HG03175 (cell line): ENCODE measurements around the gene PGAP6.
"Not testable (repeated sequence)": the region's sequence is repeated elsewhere in the genome, so short reads cannot be mapped to it uniquely, and the experiment has no call there.

Experiments used
- ATAC-seq: cut with Tn5 transposase; IDR thresholded peaks from one replicate; pipeline ENCODE4 v1.9.1; 2021; ENCODE audit warnings: mild to moderate bottlenecking, moderate library complexity; ENCODE audit not compliant: unreplicated experiment

Gene PGAP6

DNA sequence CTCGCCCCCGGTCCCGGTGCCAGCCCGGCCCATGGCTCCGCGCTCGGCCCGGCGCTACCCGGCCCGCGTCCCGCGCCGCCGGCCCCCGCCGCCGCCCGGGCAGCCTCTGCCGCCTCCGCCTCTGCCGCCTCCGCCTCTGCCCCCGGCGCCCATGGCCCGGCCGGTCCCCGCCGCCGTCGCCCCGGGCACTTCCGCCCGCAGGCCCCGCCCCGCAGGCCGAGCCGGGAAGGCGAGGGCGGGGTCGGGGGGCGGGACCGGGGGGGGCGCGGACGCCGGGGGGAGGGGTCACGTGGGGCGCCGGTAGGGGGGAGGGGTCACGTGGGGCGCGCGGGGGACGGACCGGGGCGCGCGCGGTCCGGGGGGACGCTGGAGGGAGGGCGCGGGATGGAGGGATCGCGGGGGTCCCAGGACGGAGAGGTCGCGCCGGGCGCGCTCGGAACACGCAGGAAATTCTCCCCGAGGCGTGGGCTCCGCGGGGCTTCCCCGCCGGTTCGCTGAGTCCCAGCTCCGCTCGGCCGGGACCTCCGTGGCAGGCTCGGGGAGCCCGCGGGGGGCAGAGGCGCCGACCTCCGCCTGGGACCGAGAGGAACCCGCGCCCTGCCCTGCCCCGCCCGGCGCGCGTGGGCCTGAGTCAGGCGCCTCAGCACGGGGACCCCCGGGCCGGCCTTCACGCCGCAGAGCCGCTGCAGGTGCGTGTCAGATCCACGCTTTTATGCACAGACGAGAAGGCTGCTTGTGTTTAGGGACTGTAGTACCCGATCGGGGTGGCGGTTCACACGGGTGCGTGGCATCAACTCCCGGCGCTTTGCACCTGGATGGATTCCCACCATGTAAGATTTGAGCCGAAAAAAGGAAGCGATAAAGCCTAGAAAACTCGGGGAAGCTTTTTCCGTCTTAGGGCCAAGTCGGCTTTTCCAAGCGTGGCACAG, at the start of gene PGAP6:
PGAP6 (minus strand) TSS at position 190 of the 929 bp plus-strand sequence; CDS start at position 33, 157 bp downstream.
- peak; percentile 67 for ATAC-seq

GRCh38 chr16:430904-431303, 49.1 kb upstream of the PGAP6 start:
- ATAC-seq = no peak

- no peak for ATAC-seq
Measured at GRCh38 chr16:427250-427649, 45.5 kb upstream of the PGAP6 start.

- ATAC-seq = no peak
Measured at GRCh38 chr16:426906-427249, 45.1 kb upstream of the PGAP6 start.

- ATAC-seq = no peak
Measured at GRCh38 chr16:426115-426905, 44.5 kb upstream of the PGAP6 start.

DNA sequence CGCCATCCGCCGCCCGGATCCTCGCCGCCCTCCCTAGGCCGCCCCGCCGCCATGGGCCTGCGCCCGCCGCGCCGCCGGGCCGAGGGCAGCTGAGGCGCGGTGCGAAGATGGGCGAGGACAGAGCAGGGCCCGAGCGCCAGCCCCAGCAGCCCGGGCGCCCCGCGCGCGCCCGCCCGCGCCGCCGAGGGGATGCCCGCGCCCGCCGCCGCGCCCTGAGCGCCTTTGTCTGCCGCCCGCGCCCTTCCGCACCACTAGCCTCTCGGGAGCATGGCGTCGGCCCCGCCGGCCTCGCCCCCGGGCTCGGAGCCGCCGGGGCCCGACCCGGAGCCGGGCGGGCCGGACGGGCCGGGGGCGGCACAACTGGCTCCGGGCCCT, 43.9 kb upstream of the PGAP6 start:
- peak; percentile 32 for ATAC-seq

DNA sequence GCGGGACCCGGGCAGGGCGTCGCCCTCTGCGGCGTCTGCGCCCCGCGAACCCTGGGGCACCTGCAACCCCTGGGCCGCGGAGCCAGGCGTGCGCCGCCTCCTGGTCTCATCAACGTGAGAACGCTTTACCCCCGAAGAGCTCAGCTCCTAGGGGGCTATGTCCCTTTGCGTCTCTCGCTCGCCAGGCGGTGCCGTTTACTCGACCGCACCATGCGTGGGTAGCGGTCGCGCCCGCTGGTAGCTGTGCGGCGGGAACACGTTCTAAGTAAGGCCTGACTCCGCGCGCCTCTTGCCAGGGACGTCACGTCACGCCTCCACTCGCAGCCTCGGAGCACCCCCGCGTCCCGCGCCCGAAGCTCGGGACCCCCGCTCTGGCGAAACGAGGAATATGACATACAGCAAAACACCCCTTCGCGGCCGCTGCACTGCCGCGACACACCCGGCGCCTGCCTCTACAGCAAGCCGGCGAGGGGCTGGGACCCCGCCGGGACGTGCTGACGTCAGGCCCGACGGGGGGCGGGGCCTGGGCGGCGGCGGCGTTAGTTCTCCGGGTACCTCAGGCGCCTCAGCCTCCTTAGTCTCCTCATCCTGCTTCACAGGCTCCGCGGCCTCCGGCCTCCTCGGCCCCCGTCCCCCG, 43.4 kb upstream of the PGAP6 start, which contains the start of gene RAB11FIP3:
RAB11FIP3 (plus strand) TSS at position 568 of the 637 bp plus-strand sequence. CDS start 358 bp downstream, outside the sequence.
- peak; percentile 86 for ATAC-seq

- no peak for ATAC-seq
Measured at GRCh38 chr16:424623-425081, 42.9 kb upstream of the PGAP6 start.

GRCh38 chr16:424033-424622, 42.4 kb upstream of the PGAP6 start:
- no peak for ATAC-seq

DNA sequence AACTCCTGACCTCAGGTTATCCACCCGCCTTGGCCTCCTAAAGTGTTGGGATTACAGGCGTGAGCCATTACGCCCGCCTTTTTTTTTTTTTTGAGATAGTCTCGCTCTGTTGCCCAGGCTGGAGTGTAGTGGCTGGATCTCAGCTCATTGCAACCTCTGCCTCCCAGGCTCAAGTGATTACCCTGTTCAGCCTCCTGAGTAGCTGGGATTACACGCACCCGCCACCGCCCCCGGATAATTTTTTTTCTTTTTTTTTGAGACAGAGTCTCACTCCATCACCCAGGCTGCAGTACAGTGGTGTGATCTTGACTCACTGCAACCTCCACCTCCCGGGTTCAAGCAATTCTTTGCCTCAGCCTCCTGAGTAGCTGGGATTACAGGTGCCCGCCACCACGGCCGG, 40.4 kb upstream of the PGAP6 start:
- not testable (repeated sequence) for ATAC-seq

- not testable (repeated sequence) for ATAC-seq
Measured at GRCh38 chr16:415170-415498, 33.4 kb upstream of the PGAP6 start.

DNA sequence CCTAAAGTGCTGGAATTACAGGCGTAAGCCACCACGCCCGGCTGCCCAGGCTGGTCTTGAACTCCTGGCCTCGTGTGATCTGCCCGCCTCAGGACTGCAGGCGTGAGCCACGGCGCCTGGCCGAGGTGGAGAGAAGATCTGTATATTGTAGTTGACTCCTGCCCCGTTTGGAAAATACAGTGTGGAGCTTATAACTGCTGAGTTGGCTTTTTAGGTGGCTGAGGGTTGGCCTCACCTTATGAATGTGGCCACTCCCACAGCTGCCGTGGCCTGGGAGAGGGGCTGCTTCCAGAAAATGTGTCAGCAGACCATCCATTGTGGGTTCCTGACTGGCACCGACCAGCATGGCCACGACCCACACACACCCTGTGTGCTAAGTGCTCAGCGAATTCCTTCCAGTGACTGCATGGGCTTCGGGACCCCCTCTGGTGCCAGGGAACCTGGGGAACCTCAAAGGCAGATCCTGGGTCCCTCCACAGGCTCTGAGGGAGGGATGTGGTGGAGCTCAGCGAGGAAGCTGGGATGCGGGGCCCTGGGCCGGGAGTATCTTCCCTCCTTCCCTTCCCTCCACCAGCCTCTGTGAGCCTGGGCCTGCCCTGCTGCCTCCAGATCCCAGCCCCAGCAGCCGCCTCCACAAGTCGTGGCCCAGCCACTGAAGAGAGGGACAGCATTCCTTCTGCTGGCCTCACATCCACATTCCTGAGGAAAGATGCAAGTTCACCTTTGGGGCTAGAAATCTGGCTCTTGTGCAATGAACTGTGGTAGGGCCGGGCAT, 32.8 kb upstream of the PGAP6 start:
- no peak for ATAC-seq

- no peak for ATAC-seq
Measured at GRCh38 chr16:411576-412265, 29.9 kb upstream of the PGAP6 start.

GRCh38 chr16:410516-411178, 28.9 kb upstream of the PGAP6 start:
- ATAC-seq = no peak

DNA sequence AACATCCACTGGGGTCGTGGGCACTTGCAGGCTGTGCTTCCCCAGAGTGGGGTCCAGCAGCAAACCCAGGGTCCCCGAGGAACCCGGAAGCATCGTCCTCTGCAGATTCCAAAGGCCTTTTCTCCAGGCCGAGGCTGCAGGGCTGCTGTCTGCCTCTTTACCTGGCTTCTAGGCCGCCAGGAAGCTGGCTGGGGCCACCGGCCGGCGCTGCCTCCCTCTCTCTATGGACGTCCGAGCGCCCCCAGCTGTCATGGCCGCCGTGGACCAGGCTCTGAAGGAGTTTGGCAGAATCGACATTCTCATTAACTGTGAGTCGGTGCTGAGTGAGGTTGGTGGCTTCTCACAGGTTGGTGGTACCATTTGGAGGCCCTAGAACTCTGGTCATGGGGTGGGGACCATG, 25.5 kb upstream of the PGAP6 start:
- no peak for ATAC-seq

DNA sequence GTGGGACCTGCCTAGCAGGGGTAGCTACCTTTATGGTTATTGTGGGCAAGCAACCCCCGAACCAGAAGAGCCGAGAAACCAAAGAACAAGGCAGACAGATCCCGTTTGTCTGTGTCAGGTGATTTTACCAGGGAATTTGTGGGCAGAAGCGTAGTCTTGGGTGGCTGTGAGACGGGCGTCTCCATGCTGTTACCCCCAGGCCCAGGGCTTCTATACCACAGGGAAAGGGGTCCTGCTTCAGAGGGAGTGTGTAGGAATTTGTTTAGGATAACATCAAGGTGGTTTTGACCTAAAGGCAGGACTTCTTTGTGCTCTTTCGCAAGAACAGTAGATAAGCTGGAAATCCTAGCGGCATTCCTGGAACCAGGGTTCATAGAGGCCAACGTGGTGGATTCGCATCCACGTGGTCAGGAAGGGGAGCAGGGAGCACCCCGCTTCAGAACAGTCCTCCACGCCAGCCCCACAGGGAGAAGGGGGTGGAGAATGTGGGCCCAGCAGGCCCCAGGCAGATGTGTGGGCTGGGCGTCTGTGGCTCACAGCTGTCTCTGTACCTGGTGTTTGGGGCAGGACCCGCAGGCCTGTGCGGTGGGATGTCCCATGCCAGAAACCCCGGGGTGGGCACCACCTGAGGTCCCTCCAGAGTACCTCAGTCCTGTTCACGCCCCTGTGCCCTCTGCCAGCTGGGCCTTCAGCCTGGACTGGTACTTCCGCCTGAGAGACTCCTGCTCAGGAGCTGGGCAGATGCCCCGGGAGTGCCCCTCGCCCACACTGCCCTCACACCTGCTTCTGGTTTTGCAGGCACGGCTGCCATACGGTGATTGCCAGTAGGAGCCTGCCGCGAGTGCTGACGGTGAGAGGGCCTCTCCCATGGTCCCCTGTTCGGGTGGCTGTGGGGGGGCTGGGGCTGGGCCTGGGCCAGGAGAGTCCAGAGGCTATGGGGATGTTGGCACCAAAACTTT, 24.0 kb upstream of the PGAP6 start:
- ATAC-seq = no peak

- ATAC-seq = no peak
Measured at GRCh38 chr16:404971-405486, 23.3 kb upstream of the PGAP6 start.
